Ramos (cell line): Measurements from ENCODE around the gene AGBL2.
"Not testable (repeated sequence)": the region's sequence is repeated elsewhere in the genome, so short reads cannot be mapped to it uniquely, and the experiment has no call there.

Experiments used
- in situ Hi-C: fragments of 300-500 bp; cut with MboI; formaldehyde crosslinking; loops from one replicate; pipeline ENCODE4 v1.14.3; 2022; ENCODE audit warnings: low sequenced_read_pairs; ENCODE audit not compliant: unreplicated experiment

Gene AGBL2

DNA sequence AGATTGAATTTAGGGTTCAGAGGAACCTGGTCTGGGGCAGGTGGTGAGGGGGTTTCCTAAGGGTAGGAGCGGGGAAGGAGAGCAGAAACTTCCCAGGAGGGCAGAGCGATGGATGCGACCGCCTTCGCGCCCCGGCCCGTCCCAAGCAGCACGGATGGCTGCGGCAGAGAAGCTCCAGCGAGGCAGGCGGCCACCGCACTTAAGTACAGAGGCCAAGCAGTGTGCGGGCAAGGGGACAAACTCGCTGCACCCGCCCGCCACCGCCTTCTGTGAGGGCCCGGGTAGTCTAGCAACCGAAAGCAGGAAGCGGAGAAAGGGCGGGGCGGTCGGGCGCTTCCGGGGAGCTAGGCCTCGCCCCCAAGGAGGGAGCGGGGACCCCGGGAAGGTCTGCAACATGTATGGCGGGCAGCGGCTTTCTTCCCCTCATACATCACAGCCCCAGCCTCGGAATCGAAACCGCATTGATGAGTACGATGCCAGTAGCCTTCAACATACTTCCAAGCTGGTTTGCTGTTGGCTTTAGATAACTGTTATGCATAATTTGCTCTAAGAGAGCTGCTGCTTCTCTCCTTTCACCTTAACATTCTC, at the start of gene AGBL2:
TSS of gene AGBL2 (minus strand) at position 288 of the 588 bp plus-strand sequence. CDS start 719 bp downstream, outside the sequence.
- in situ Hi-C loops, result no loop called here

GRCh38 chr11:47759291-47759690, 44.1 kb upstream of the AGBL2 start:
- in situ Hi-C loops, result not testable (repeated sequence)

DNA sequence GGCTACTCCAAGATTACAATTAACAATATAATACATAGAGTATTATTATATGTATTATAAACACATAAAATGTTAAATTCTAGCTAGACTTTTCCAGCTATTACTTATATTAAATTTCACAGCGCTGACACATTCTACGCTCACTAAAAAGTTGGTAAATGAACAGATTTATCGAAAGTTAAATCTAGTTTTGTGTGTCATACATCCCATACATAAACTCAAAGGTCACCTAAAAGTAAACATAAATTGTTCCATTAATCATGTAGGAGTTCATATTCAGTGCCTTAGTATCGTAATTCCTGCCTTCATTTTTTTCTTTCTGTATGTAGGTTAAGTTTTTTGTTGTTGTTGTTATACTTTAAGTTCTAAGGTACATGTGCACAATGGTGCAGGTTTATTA, 41.0 kb upstream of the AGBL2 start:
- in situ Hi-C loops, result no loop called here

DNA sequence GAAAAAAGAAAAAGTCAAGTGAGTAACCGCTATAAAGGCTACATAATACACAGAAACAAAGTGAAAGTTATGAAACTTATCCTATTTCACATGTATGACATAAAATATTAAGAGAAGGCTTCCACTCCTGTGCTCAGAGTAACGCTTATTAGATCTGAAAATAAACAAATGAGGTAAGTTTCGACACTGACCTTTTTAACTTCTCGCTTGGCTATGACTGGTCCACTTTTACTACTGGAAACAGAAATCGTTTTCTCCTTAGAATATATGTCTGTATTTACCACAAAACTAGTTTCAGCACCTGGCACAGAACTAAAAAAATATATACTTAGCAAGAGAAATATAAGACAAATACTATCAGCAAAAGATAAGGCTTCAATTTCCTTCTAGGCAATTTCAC, 35.6 kb upstream of the AGBL2 start:
- in situ Hi-C loops, result no loop called here

DNA sequence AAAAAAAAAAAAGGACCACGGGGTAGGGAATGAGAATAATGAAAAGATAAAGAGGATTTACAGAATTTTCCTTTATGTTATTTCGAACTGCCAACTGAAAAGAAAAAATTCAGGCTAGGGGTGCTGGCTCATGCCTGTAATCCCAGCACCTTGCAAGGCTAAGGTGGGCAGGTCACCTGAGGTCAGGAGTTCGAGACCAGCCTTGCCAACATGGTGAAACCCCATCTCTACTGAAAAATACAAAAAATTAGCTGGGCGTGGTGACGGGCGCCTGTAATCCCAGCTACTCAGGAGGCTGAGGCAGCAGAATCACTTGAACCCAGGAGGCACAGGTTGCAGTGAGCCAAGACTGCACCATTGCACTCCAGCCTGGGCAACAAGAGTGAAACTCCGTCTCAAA, 27.3 kb upstream of the AGBL2 start:
- in situ Hi-C loops, result loop anchor here (25.0 kb wide), 2 partner anchors 105 to 980 kb away; partner anchors contain the start of gene MTCH2

GRCh38 chr11:47737817-47738216, 22.6 kb upstream of the AGBL2 start:
- in situ Hi-C loops, result loop anchor here (25.0 kb wide), 2 partner anchors 101 to 976 kb away; partner anchors contain the start of gene MTCH2

GRCh38 chr11:47732271-47732670, 17.1 kb upstream of the AGBL2 start:
- in situ Hi-C loops, result loop anchor here (25.0 kb wide), 2 partner anchors 95 to 970 kb away; partner anchors contain the start of gene MTCH2

DNA sequence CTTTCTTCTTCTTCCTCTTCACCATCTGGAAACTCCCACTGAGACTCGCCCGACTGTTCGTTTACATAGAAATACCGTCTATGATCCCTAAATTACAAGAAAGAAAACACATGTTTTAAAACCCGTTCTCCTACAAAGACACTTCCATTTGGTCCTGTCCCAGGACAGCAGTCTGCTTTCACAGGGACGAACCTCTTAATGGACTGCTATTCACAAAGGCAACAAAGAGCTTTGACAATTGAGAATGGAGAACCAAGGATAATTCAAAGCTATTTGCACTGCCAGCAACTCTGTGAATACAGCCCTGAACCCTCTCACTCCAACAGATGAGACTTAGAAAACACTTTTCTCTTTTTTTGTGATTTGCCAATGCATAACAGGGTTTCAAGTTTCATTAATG, 16.3 kb upstream of the AGBL2 start:
- in situ Hi-C loops, result loop anchor here (25.0 kb wide), 2 partner anchors 94 to 969 kb away; partner anchors contain the start of gene MTCH2

- in situ Hi-C loops, result loop anchor here (25.0 kb wide), 2 partner anchors 90 to 965 kb away; partner anchors contain the start of gene MTCH2
These were observed 11.8 kb upstream of the AGBL2 start for GRCh38 chr11:47726878-47727514.

GRCh38 chr11:47726118-47726442, 10.9 kb upstream of the AGBL2 start:
- in situ Hi-C loops, result loop anchor here (25.0 kb wide), 2 partner anchors 89 to 964 kb away; partner anchors contain the start of gene MTCH2

- in situ Hi-C loops, result loop anchor here (25.0 kb wide), 2 partner anchors 88 to 963 kb away; partner anchors contain the start of gene MTCH2
These were observed 10.4 kb upstream of the AGBL2 start for GRCh38 chr11:47725442-47726117.

- in situ Hi-C loops, result no loop called here
These were observed 9.0 kb upstream of the AGBL2 start for GRCh38 chr11:47724041-47724729.

DNA sequence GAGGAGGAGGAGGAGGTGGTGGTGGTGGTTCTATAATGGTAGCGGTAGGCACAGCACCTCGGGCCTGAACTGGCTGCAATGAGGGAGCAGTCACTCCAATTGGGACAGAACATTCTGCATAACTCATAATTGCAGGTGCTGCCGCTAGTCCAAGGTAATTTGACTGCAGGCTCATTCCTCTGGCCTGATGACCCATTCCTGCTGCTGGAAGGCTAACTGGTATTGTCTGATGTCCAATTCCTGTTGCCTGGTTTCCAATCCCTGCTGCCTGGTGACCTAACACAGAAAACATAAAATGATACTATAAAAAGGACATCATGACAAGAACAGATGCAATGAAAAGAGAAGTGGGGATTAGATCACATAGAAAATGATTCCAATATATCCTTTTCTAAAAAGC, 7.9 kb upstream of the AGBL2 start:
- in situ Hi-C loops, result no loop called here

DNA sequence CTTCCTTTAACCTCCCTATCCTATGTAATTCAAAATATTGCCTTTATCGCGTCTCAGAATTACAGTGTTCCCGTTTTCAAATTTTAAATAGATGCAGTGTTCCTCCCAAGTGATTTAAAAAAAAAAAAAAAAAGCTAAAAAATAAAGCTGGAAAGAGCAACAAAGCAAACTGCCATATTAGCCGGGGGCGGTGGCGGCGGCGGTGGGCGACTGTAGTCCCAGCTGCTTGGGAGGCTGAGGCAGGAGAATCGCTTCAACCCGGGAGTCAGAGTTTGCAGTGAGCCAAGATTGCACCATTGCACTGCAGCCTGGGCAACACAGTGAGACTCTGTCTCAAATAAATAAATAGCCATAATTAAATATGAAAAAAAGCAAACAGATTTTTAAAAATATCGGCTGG, 5.5 kb upstream of the AGBL2 start:
- in situ Hi-C loops, result no loop called here

- in situ Hi-C loops, result no loop called here
These were observed 1.5 kb upstream of the AGBL2 start for GRCh38 chr11:47716692-47717091.

GRCh38 chr11:47714554-47715081, 551 bp downstream of the AGBL2 start:
- in situ Hi-C loops, result no loop called here

DNA sequence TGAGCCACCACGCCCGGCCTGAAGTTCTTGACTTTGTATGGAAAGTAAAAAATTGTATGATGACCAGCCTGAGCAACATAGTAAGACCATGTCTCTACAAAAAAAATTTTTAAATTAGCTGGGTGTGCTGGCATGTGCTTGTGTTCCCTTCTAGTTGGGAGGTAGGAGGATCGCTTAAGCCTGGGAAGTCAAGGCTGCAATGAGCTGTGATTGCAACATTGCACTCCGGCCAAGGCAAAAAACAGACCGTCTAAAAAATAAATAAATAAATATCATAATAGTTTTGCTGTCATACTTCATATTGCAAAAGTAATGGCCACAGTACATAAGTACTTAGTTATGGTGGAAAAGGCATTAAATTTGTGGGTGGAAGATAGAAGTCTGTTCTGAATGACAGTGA, 3.4 kb downstream of the AGBL2 start:
- in situ Hi-C loops, result no loop called here

- in situ Hi-C loops, result no loop called here
These were observed 3.9 kb downstream of the AGBL2 start for GRCh38 chr11:47711225-47711624.

DNA sequence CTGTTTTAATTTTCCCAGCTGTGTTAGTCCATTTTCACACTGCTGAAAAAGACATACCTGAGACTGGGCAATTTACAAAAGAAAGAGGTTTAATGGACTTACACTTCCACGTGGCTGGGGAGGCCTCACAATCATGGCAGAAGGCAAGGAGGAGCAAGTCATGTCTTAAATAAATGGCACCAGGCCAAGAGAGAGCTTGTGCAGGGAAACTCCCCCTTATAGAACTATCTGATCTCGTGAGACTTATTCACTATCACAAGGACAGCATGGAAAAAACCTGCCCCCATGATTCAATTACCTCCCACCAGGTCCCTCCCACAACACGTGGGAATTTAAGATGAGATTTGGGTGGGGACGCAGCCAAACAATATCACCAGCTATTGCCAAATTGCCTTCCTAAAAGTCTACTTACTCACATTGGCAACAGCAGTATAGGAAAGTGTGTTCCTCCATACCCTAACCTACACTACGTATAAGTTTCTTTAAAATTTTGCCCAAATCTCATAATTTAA, 7.8 kb downstream of the AGBL2 start:
- in situ Hi-C loops, result not testable (repeated sequence)

- in situ Hi-C loops, result no loop called here
These were observed 9.4 kb downstream of the AGBL2 start for GRCh38 chr11:47705721-47706120.
